MM.1S (cell line): Measurements from ENCODE around the gene C19orf25.

Experiments used
- EZH2 ChIP-seq: fragments of 300-600 bp; sonication (generic); optimal IDR thresholded peaks from 2 replicates; pipeline ENCODE3; 2017; ENCODE audit warnings: low read depth, mild to moderate bottlenecking, antibody characterized with exemption, low read length, mixed read lengths
- EZH2phosphoT487 ChIP-seq: fragments of 300-600 bp; sonication (generic); IDR thresholded peaks from 2 replicates; pipeline ENCODE4 v1.6.1; 2018; ENCODE audit warnings: antibody characterized with exemption, low read length
- TF ChIP-seq, protein P1 (sequence below): fragments of 300-600 bp; sonication (generic); IDR thresholded peaks from 2 replicates; pipeline ENCODE4 v1.5.1; 2016; ENCODE audit warnings: antibody characterized with exemption, low read length, mixed read lengths

GRCh38 chr19:1473085-1473851 lies 5.7 kb downstream of the C19orf25 start:
- TF ChIP-seq, protein P1, sequence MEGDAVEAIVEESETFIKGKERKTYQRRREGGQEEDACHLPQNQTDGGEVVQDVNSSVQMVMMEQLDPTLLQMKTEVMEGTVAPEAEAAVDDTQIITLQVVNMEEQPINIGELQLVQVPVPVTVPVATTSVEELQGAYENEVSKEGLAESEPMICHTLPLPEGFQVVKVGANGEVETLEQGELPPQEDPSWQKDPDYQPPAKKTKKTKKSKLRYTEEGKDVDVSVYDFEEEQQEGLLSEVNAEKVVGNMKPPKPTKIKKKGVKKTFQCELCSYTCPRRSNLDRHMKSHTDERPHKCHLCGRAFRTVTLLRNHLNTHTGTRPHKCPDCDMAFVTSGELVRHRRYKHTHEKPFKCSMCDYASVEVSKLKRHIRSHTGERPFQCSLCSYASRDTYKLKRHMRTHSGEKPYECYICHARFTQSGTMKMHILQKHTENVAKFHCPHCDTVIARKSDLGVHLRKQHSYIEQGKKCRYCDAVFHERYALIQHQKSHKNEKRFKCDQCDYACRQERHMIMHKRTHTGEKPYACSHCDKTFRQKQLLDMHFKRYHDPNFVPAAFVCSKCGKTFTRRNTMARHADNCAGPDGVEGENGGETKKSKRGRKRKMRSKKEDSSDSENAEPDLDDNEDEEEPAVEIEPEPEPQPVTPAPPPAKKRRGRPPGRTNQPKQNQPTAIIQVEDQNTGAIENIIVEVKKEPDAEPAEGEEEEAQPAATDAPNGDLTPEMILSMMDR, result no peak
- no peak for TF ChIP-seq EZH2phosphoT487
- no peak for TF ChIP-seq EZH2
